Measurements from ENCODE around the gene CALML5.

GRCh38 chr10:5466451-5467206 lies 32.7 kb downstream of the CALML5 start:
- TF ChIP-seq EP300 (IDR thresholded peaks at IDR 0.05; ENCODE audit: low read depth) (no peak), CTCF (IDR thresholded peaks at IDR 0.05) (no peak)

Measured in transverse colon (tissue), 3 donors.